DMS53 treated with DMSO at 0.1 percent for 48 hours (cell line): Measurements from ENCODE around the gene EMID1.

ENCODE experiments used
- DNase-seq: peaks from one replicate; lab custom pipeline; 2025; ENCODE audit not compliant: unreplicated experiment; lab: John Stamatoyannopoulos, UW

EMID1 gene

GRCh38 chr22:29288837-29289236 lies 83.1 kb downstream of the EMID1 start:
- no peak for DNase-seq

DNA sequence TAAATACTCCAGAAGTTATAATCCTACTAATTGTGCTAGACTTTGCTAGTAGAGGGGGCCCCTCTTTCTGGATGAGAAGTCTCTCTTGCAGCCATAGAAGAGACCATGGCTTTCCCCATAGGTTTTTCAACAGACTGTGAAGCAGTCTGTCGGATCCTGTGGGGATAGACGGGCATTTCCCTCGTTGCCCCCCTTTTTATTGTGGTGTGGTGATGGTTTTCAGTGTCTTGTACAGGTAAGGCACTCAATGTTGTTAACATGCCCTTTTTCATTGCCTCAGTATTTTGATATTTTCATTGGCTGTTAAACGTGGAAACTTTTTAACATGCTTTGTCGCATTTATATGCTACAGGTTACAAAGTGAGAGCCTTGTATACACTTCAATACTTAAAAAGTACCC lies 84.4 kb downstream of the EMID1 start:
- no peak for DNase-seq

DNA sequence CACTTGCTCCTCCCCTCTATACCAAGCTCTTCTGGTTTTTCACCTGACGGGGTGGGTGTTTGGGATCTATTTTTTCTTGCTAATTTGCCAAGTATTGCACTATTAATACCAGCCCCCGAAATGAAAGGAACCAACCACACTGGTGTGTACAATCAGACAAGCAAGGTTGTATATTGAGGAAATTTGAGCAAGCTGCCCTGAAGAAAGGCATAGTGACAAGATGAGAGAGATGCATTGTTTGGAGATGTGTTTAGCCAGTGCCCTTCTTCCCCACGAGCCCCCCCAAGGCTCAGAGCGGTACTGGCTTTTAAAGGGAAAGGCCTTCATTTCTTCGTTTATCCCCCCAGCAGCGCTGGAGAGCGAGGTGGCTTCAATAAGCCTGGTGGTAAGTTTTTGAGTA lies 85.5 kb downstream of the EMID1 start:
- no peak for DNase-seq

DNA sequence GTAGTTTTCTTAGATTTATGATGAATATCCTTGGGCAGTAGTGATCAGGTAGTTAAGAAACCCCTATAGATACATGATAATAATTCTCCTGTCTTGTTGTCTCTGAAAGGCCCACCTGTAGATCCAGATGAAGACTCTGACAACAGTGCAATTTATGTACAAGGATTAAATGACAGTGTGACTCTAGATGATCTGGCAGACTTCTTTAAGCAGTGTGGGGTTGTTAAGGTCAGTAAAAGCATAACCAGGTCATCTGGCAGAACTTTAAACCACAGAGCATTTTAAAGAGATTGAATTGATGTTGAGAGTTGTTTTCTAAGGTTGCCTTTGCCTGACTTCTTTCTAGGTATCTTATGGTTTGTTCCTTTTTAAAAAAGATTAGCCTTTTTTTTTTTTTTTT lies 86.7 kb downstream of the EMID1 start:
- no peak for DNase-seq

- DNase-seq: no peak
These were observed 92.9 kb downstream of the EMID1 start for GRCh38 chr22:29298641-29299040.

- no peak for DNase-seq
These were observed 93.6 kb downstream of the EMID1 start for GRCh38 chr22:29299136-29299900.

- no peak for DNase-seq
These were observed 94.7 kb downstream of the EMID1 start for GRCh38 chr22:29300467-29300806.

DNA sequence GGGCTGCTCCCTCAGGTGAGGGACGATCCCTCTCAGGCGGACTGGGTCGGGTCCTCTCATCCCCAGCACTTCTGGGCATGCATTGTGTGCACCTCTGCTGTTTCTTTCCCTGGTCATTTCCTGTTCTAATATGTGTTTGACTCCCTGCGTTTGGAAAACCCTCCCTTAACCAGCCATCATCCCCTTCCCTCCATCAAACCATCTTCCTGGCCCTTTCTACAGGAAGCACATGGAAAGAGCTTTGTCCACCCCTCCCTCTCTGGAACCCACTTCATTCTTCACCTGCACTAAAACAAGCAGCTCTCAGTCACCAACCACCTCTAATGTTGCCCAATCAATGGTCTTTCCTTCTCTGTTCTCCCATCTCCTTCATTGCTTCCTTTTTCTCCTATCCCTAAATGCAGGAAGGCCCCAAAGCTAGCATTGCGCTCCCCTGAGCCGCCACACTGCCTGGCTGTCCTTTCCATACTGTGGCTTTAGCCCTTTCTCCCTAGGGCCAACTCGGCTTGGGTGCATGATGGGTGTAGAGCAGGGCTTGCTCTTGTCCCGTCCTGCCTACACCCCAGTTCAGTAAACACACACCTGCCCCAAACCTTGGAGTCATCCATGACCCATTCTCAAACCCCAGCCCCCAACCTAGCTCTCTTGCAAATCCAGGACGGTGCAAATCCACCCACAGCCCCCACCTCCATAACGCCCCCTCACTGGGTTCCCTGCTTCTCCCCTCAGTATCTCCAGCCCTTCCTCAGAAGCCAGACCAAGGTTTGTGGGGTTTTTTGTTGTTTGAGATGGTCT lies 95.3 kb downstream of the EMID1 start:
- no peak for DNase-seq

- DNase-seq: no peak
These were observed 96.2 kb downstream of the EMID1 start for GRCh38 chr22:29301716-29302401.

GRCh38 chr22:29302402-29302680 lies 96.6 kb downstream of the EMID1 start:
- no peak for DNase-seq

DNA sequence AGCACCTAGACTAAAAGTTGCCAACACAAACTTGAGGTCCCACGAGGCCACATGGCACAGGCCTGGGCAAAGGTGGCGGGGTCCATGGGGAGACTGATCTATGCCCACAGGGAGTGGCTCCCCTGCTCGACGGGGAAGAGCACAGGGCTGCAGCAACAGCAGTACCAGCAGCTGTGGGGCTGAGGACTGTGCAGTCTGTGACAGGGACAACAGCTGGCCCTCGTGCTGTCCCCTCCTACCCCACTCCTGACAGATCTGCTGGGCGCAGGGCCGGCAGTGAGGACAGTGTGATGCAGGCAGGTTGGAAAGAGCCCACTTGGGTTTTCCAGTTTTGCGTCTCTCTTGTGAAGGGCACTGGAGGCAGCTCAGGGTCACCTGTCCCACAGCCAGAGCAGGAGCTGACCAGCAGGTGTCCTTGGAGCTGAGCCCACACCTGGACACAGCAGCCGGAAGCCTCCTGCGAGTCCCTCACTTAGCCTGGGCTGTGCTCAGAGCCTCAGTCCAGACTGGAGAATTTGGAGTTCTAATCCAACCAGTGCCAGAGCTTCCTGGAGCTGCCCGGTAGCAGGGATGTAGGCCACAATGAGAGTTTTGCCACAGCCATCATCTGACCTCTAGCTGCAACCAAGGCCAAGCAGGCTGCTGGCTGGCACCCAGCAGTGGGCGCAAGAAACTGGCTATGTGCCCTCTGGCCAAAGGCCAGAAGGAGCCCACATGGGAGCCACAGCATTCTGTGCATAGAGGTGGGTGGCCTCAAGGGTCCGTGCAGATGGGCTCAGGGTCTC lies 97.2 kb downstream of the EMID1 start:
- no peak for DNase-seq

DNA sequence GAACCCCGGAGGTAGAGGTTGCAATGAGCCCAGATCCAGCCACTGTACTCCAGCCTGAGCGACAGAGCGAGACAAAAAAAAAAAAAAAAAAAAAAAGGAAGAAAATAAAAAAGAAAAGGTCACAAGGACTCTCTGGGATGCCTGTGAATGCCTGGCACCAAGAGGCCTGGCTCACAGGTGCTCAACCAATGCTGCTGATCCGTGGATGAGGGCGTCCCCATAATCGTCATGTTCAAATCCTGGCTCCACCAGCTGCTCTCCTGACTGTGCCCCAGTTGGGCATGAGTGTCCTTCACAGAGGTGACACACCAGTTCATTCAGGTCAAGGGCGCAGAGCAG lies 100.1 kb downstream of the EMID1 start:
- no peak for DNase-seq

- DNase-seq: peak; percentile 12
These were observed 100.6 kb downstream of the EMID1 start, which contains the start of gene GAS2L1 for GRCh38 chr22:29306175-29306834. Gene GAS2L1, plus strand, starts transcription at chr22:29306650. Its CDS starts 1,456 bp downstream, at chr22:29308106.

- DNase-seq: no peak
These were observed 101.3 kb downstream of the EMID1 start for GRCh38 chr22:29306835-29307595.

GRCh38 chr22:29307596-29308147 lies 102.0 kb downstream of the EMID1 start:
- DNase-seq: no peak

GRCh38 chr22:29308148-29308790 lies 102.6 kb downstream of the EMID1 start:
- DNase-seq: no peak

- DNase-seq: no peak
These were observed 103.1 kb downstream of the EMID1 start for GRCh38 chr22:29308791-29309262.
